Tibial nerve (tissue), 4 donors: Measurements from ENCODE around the gene ELOVL7.

Source experiments
- EP300 ChIP-seq, 2 donors: sonication (generic); formaldehyde crosslinking; IDR thresholded peaks; one replicate each; pipeline ENCODE4 v1.6.1; 2017; ENCODE audit warnings: antibody characterized with exemption in 2 of 2, mild to moderate bottlenecking in 1 of 2
- POLR2A ChIP-seq, 2 donors: fragments of 450-650 bp; IDR thresholded peaks; one replicate each; pipeline ENCODE4 v1.6.1; 2017; ENCODE audit warnings: antibody characterized with exemption in 2 of 2, mild to moderate bottlenecking in 2 of 2, moderate library complexity in 2 of 2
- TF ChIP-seq, protein P1 (sequence below), 5 experiments: fragments of 200-600 bp in 3 of 5; fragments of 450-650 bp in 2 of 5; sonication (generic) in 3 of 5; IDR thresholded peaks; one replicate each; pipeline ENCODE4 v1.5.1; 2016 to 2019; ENCODE audit warnings: antibody characterized with exemption in 5 of 5, mild to moderate bottlenecking in 3 of 5, moderate library complexity in 2 of 5

DNA sequence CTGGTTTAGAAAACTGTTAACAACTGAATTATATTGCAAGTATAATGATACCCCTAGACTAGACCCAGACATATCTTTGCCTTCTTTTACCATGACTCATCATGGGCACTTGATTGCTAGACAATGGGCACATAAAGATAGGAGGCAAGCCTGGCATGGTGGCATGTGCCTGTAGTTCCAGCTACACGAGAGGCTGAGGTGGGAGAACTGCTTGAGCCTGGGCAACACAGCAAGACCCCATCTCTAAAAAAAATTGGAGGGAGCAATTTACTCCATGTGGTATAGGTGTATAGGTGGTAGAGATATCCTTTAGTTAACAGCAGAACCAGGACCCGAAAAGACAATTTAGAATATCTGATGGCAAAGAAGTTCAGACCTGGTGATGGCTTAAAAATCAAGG is 51.6 kb downstream of the ELOVL7 start:
- TF ChIP-seq, protein P1, sequence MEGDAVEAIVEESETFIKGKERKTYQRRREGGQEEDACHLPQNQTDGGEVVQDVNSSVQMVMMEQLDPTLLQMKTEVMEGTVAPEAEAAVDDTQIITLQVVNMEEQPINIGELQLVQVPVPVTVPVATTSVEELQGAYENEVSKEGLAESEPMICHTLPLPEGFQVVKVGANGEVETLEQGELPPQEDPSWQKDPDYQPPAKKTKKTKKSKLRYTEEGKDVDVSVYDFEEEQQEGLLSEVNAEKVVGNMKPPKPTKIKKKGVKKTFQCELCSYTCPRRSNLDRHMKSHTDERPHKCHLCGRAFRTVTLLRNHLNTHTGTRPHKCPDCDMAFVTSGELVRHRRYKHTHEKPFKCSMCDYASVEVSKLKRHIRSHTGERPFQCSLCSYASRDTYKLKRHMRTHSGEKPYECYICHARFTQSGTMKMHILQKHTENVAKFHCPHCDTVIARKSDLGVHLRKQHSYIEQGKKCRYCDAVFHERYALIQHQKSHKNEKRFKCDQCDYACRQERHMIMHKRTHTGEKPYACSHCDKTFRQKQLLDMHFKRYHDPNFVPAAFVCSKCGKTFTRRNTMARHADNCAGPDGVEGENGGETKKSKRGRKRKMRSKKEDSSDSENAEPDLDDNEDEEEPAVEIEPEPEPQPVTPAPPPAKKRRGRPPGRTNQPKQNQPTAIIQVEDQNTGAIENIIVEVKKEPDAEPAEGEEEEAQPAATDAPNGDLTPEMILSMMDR (IDR thresholded peaks at IDR 0.05), result no peak
- no peak for TF ChIP-seq POLR2A (IDR thresholded peaks at IDR 0.05)
- TF ChIP-seq EP300 (IDR thresholded peaks at IDR 0.05), result no peak
